Activated CD4-positive, alpha-beta T cell treated with anti-CD3 and anti-CD28 coated beads, Interleukin-2, amount 50 U/mL, for 1 hour (primary cell): ENCODE measurements around the gene DPY19L1.
"Not testable (repeated sequence)": the region's sequence is repeated elsewhere in the genome, so short reads cannot be mapped to it uniquely, and the experiment has no call there.

Source experiments
- DNase-seq: peaks from one replicate; pipeline ENCODE4 v3.0.0-alpha.2; 2020

DPY19L1 gene

DNA sequence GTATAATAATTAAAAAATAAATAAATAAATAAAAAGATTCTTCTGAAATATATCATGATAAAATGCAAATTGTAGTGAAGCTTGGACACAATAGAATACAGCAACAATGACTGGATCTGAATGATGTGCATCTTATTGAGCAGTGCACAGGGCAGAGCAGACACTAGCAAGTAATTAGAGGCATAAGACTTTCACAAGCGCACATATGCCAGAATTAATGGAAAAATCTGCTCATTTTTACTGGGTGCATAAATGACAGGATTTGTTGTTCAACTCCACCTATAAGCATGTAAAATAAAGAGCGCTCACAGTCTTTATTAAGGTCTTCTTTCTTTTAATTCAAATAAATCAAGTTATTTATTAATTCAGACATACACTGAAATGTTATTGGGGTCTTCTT is 125.0 kb downstream of the DPY19L1 start:
- no peak for DNase-seq

DNA sequence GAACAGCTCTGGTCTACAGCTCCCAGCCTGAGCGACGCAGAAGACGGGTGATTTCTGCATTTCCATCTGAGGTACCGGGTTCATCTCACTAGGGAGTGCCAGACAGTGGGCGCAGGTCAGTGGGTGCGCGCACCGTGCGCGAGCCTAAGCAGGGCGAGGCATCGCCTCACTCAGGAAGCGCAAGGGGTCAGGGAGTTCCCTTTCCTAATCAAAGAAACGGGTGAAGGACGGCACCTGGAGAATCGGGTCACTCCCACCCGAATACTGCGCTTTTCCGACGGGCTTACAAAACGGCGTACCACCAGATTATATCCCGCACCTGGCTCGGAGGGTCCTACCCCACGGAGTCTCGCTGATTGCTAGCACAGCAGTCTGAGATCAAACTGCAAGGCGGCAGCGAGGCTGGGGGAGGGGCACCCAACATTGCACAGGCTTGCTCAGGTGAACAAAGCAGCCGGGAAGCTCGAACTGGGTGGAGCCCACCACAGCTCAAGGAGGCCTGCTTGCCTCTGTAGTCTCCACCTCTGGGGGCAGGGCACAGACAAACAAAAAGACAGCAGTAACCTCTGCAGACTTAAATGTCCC is 130.9 kb downstream of the DPY19L1 start:
- not testable (repeated sequence) for DNase-seq

DNA sequence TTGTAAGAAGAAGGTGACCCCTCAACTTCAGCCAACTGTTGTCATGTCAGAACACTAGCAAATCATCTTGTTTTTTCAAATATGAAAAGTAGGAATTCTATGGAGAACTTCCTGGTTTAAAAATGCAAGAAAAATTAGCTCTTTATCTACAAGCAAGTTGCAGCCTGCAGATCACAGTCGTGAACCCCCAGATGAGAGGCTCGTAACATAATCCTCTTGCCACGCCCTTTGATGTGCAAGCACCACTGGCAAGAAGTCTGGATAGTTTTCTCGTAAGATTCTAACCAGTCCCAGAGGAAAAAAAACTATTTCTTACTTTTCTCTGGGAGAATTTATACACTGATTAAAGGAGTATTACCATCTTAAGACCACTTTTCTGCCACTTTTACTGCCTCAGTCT is 132.3 kb downstream of the DPY19L1 start:
- no peak for DNase-seq

DNA sequence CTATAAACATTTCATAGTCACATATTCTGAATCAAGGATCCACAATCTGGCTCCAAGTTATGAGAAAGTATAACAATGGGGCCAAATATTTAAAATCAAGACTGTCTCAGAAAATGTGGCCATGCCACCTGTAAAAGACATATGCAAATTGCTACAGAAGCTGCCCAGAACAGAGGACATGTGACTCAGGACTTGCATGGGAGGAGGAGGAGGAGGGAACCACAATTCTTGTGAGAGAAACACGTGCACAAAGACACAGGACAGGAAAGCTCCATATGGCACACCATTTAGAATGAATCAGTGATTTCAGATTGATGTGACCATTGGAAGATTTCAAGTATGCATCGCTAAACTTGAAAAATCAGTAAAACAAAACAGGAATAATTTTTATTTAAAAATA is 133.4 kb downstream of the DPY19L1 start:
- not testable (repeated sequence) for DNase-seq

DNA sequence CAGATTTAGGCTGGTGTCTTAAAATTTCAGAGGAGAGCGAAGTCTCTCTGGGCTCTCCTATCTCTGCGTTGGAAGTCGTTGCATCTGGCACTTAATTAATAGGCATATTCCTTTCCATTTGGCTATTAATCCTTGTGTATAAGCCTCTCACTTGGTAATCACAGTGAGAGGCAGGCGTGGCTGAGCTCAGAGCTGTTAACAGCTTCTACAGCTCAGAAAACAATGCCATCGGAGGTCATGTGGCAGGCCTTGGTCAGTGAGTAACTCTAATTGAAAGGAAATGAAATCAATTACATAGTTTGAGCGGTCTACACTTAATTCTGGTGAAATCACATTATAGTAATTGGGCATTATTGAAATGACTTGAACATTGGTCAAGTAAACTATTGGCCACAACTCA is 135.1 kb downstream of the DPY19L1 start:
- DNase-seq: no peak

DNA sequence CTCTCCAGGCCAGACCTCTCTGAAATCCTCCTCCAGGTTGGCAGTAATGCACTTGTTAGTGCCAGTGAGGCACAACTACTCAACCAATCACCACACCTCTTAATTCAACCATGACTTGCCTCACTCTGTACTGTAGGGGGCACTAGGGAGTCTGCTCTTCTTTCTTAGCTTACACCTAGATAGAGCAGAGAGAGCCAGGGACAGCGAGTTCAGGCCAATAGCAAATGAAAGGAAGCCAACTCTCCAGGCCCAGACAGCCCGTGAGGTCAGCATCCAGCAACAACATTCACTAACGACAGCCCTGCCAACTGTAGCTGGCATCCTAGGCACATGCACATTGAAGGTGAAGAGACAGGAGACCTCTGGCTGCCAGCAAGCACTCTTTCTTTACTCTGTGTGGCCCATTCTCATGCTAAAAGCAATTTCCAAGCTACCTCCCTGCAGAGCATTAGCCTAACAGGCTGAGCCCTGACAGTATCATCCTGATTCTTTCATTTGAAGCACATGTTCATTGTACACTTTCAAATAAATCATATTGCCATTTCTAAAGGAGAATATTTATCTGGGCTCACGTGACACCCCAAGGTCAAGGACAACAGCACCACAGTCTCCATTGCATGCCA is 136.3 kb downstream of the DPY19L1 start:
- DNase-seq: no peak

DNA sequence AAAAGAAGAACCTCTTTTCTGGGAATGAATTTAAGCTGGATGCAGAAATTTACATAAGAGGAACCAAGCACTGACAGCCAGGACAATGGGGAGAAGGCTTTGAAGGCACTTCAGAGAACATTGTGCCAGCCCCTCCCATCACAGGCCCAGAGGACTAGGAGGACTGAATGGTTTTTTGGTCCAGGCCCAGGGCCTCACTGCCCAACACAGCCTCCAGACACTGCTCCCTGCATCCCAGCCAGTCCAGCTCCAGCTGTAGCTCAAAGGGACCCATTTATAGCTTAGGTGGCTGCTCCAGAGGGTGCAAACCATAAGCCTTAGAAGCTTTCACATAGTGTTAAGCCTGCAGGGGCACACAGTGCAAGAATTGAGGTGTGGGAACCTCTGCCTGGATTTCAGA is 142.1 kb downstream of the DPY19L1 start:
- DNase-seq: no peak

DNA sequence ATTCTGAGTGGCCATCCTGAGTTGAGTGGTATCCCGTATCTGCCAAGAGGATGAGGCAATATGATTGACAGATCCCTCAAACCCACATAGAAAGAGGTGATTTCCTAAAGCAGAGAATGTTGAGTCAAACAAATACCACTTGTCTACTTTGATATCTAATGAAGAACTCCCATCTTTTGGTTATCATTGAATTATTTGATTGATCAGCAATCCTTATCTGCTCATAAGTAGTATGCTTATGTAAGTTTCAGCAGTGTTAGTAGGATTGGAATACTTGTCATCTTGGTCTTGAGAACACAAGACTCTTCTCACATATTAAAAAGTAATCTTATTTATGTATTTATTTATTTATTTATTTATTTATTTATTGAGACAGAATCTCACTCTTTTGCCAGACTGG is 147.3 kb downstream of the DPY19L1 start:
- DNase-seq: no peak

DNA sequence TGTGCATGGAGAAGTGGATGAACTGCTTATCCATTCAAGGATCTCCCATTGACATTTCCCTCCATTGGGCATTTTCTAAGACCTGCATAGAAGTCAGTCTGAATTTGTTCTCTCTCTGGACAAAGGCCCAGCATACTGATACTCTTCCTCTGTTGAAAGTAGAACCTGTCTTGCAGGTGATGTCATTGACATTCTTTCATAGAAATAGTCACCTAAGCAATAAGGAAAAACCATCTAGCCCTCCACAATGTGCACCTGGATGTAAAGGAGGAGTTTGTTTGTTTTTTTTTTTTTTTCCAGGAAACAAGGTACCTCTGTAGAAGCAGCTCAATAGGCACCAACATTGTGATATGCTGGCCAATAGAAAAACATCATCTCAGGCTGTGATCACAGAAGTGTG is 150.4 kb downstream of the DPY19L1 start:
- DNase-seq: no peak

DNA sequence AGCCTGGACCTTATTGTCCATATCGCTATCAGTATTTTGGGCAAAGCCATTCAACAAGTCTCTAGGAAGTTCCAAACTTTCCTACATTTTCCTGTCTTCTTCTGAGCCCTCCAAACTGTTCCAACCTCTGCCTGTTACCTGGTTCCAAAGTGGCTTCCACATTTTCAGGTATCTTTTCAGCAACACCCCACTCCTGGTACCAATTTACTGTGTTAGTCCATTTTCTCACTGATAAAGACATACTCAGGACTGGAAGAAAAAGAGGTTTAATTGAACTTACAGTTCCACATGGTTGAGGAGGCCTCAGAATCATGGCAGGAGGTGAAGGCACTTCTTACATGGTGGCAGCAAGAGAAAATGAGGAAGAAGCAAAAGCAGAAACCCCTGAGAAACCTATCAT is 153.4 kb downstream of the DPY19L1 start:
- DNase-seq: not testable (repeated sequence)

DNA sequence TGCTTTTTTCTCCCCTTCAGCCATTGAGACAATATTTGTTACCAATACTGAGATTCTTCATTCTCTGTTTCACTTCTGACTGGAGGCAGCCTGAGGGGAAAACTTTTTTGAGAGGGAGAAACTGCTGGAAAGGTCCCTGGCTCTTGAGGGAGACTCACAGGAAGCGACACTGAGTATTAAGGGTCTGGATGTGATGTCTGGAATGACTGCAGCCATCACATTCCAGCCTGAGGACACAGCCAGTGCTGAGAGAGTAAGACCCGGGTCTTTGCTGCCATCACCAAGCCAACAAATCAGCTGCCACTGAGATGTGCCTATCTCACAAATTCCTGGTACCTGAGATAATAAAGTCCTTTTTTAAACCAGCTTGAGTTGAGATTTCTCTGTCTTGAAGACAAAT is 157.4 kb downstream of the DPY19L1 start:
- no peak for DNase-seq

DNA sequence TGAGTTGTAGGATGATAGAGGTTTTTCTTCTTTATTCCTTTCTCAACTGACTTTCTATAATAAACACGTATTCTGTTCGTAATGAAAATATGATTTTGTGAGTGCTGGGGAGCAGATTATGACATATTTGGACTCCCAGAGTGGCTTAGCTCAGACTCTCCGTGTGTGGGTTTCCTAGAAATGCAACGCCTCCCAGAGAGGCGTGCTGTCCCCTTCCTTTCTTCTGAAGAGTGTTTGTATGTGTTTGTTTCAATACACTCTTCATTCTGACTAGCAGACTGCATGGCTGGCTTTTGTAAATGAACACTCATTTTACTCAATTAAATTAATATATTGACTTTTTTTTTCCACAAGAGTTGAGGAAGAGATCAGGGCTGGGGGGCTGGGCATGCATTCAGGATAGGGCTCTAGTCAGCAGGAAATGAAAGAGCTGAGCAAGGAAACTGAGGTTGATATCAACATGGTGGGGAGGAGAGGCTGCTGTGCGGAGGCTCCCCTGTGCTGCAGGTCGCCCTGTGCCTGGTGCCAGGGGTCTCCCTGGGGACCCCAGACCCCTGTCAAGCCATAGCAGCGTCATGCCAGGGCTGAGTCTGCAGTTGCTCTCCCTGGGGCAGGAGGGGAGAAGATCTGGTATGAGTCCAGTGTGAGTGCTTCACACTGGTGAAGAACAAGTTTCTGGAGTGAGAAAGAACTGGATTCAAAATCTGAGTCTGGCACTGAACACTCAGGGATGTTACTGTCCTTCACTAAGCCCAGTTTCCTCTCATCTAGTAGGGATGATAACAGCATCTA is 158.1 kb downstream of the DPY19L1 start:
- DNase-seq: not testable (repeated sequence)
